SHP77 treated with DMSO at 0.1 percent for 48 hours (cell line): Measurements from ENCODE around the gene HES6.
A peak's percentile ranks its signal among the peaks of the same experiment; 100 is the strongest.
"Not testable (repeated sequence)": the region's sequence is repeated elsewhere in the genome, so short reads cannot be mapped to it uniquely, and the experiment has no call there.

Experiments used
- DNase-seq: peaks from one replicate; lab custom pipeline; 2025; lab: John Stamatoyannopoulos, UW

HES6 gene

GRCh38 chr2:238272156-238272555, 32.3 kb upstream of the HES6 start:
- no peak for DNase-seq

GRCh38 chr2:238271686-238272085, 31.8 kb upstream of the HES6 start:
- not testable (repeated sequence) for DNase-seq

GRCh38 chr2:238271061-238271554, 31.3 kb upstream of the HES6 start:
- DNase-seq: no peak

GRCh38 chr2:238270606-238271005, 30.8 kb upstream of the HES6 start:
- DNase-seq: no peak

DNA sequence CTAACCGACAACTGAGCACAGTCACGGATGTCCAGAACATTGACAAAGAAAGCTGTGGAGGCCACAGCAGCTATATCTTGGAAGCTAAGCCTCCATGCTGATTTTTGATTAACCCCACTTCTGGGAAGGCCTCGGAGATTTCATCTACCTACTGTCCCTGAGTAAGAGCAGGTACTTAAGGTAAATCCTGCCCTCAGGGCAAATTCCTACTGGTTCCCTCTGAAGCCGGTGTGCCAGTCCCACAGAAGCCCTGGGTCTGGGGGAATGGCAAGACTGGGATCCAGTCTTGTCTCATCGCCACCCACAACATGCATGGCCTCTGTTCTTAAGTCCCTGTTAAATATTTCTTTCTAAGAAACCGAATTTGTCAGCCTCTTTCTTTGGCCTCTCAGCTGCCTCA, 29.9 kb upstream of the HES6 start:
- DNase-seq: no peak

- DNase-seq: no peak
These were observed 28.2 kb upstream of the HES6 start for GRCh38 chr2:238267884-238268680.

DNA sequence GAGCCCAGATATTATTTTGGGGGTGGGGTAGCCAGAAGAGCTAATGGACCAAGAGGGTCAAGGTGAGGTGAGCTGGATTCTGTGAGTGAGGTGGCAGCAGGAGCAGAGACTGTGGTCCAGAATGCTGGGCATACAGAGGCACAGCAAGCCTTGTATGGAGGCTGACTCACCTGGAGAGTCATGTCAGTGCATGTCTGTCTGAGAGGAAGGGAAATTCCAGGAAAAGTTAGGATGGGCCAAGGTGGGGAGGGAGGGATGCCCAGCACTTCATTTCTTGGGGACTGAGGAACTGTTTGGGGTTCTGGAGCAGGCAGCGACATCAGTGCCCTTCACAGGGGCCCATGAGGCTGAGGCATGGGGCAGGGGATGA, 27.5 kb upstream of the HES6 start:
- DNase-seq: no peak

DNA sequence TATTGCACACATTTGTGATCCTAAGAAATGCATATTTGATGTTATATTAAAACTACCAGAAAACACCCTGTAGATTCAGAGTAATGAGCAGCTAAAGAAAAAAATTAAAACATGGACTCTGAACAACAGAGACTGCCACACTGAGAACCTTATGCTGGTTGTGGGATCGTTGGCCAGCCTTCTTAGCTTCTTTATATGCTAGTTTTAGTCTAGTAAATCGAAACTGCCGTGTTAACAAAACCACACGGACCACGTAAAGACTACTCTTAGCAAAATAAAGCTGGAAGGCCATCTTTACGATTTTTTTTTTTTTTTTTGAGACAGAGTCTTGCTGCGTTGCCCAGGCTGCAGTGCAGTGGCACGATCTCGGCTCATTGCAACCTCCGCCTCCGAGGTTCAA, 25.8 kb upstream of the HES6 start:
- DNase-seq: no peak

- DNase-seq: no peak
These were observed 24.2 kb upstream of the HES6 start for GRCh38 chr2:238264072-238264460.

- peak; percentile 33 for DNase-seq
These were observed 23.6 kb upstream of the HES6 start for GRCh38 chr2:238263204-238264071.

GRCh38 chr2:238262496-238263122, 22.8 kb upstream of the HES6 start:
- DNase-seq: no peak

- no peak for DNase-seq
These were observed 22.0 kb upstream of the HES6 start for GRCh38 chr2:238261718-238262375.

- DNase-seq: no peak
These were observed 21.0 kb upstream of the HES6 start for GRCh38 chr2:238260883-238261282.

DNA sequence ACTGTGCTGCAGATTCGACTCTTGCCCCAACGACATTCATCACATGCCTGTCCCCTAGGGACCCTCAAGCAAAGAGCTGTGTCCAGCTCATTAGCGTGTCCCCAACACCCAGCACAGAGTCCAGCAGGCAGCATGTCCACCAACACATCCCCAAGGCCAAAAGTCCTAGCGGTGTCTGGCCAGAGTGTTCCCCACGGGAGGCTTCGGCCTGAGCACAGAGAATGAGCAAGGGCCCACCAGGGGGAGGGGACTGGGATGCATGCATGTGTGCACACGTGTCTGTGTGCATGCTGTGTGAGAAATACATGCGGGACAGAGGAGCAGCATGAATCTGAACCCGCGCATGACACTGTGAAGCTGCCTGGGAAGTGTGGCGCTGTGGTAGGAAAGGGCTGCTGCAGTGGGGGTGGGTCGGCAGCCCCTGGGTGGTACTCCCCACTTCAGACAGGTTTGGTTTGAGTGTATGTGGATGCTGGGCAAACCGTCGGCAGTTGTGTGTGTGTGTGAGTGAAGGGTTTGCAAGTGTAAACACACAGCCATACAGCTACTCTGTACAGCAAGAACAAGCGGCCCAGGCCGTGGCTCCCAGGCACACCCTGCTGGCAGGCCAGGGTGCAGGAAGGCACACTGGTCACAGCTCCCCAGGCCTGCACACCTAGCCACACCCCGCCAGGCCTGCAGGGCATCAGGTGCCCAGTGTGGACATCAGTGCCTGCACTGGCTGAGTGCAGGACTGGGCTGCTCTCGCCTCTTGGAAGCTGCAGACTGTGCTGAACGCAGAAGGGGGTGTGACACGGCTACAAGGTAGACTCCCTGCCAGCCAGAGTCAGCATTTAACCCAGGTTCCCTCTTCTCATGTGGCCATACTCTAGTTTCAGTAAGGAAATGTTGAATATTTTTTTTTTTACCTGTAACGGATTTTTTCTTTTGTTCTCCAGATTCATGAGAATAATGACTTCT, 19.5 kb upstream of the HES6 start:
- DNase-seq: no peak

DNA sequence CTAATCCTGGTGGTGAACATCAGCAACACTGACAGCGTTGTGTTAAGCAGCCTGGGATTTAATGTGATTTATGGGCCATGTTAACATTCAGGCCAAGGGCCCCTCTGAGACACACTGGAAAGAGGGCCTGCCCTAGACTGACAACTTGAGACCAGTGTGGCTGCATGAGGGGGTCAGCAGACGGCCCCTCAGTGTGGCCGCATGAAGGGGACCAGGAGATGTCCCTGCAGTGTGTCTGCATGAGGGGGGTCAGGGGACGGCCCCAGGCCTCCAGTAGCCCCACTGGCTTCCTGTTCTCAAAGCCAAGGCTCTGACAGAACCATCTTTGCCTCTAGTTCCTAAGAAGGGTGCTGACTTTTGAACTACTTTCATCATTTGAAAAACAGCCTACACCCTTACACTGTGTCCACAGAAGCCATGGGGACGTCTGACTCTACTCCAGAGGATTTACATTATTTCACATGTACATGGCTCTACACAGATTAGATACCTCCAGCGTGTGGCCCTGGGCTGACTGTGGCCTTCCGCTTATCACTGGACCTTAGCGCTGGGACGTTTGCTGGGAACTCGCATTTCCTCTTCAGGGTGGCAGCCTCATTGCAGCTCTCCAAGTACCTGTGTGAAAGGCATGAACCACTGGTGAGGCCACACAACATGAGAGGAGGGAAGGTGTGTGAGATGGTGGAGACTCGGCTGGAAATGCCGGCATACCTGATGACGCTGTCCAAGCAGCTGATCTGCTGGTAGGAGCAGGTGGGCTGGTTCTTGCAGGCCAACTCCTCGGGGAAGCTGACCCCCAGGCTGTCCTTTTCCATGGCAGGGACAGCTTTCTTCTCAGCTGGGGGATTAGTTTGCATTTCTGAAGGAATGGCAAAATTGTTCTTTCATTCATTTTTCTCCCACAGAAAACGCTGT, 18.2 kb upstream of the HES6 start:
- no peak for DNase-seq

- DNase-seq: peak; percentile 83
These were observed 16.8 kb upstream of the HES6 start for GRCh38 chr2:238256594-238257104.

- DNase-seq: no peak
These were observed 16.3 kb upstream of the HES6 start for GRCh38 chr2:238256111-238256510.

- no peak for DNase-seq
These were observed 15.8 kb upstream of the HES6 start for GRCh38 chr2:238255636-238256035.

GRCh38 chr2:238255151-238255551, 15.3 kb upstream of the HES6 start:
- no peak for DNase-seq
